Measurements from ENCODE around the gene GOLGB1. TPM values are rescaled to one million over a fixed set of nuclear protein-coding genes. Genes with fewer than 3 reads are reported as not detected.

Gene GOLGB1
- total RNA-seq, 1 experiment from 2014 or later = 31.5 TPM

DNA sequence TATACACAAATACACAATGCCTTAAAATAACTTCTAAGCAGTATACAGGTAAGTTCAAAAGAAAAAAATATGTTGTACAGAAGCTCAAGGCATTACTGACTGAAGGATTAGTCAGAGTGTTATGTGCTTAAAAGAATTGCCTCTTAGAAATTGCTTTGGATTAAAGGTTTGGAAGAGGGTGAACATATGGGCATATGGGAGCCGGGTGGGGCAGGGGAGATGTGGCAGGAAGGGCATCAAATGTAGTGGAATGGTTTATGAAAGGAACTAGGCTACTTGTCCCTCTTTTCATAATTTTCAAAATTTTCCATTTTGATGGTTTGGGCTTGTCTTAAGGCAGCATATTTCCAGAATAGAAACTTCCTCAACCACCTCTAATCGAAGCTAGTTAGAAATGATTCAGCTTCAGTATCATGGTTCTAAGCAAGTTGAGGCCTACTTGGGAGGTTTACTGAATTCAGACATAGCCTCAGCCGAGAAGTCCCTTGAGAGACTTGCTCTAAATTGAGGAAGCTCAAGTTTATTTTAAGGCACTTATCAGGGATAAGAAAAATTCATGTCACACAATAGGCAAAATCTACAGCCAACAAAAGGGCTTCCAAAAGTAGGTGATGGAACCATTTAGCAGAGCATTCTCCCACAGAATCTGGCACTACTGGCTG, 10.1 kb upstream of the GOLGB1 start:
- Mint-ChIP-seq H3K27ac (ENCODE audit: unreplicated experiment) (no peak overlapping the region), H3K4me3 (ENCODE audit: unreplicated experiment) (no peak overlapping the region), H3K9me3 (ENCODE audit: unreplicated experiment) (no peaks in the 10 kb centered on the region), H3K4me1 (ENCODE audit: low read depth, unreplicated experiment) (no peaks in the 10 kb centered on the region), H3K36me3 (ENCODE audit: insufficient read depth, unreplicated experiment) (no peaks in the 10 kb centered on the region), H3K27me3 (ENCODE audit: insufficient read depth, unreplicated experiment) (no peaks in the 10 kb centered on the region)
- ChIA-PET POLR2A (no interaction called here), CTCF (no interaction called here)
- Histone ChIP-seq H3K36me3 (ENCODE audit: control insufficient read depth, insufficient read depth, low read length) (no peaks in the 10 kb centered on the region), H3K4me3 (ENCODE audit: low read depth, low read length) (no peak overlapping the region), H3K9me3 (no peaks in the 10 kb centered on the region), H3K4me1 (no peaks in the 10 kb centered on the region), H3K27me3 (replicated peaks; ENCODE audit: control insufficient read depth, insufficient read depth, low read length) (no peaks in the 10 kb centered on the region)
- DNase-seq = no peak
- TF ChIP-seq, protein P1, sequence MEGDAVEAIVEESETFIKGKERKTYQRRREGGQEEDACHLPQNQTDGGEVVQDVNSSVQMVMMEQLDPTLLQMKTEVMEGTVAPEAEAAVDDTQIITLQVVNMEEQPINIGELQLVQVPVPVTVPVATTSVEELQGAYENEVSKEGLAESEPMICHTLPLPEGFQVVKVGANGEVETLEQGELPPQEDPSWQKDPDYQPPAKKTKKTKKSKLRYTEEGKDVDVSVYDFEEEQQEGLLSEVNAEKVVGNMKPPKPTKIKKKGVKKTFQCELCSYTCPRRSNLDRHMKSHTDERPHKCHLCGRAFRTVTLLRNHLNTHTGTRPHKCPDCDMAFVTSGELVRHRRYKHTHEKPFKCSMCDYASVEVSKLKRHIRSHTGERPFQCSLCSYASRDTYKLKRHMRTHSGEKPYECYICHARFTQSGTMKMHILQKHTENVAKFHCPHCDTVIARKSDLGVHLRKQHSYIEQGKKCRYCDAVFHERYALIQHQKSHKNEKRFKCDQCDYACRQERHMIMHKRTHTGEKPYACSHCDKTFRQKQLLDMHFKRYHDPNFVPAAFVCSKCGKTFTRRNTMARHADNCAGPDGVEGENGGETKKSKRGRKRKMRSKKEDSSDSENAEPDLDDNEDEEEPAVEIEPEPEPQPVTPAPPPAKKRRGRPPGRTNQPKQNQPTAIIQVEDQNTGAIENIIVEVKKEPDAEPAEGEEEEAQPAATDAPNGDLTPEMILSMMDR (IDR thresholded peaks at IDR 0.05; ENCODE audit: insufficient read depth in 1 of 2, low read depth in 1 of 2, low read length in 1 of 2, severe bottlenecking in 1 of 2, unreplicated experiment in 1 of 2) = no peak
- intact Hi-C loops (cut with micrococcal nuclease; ENCODE audit: unreplicated experiment) = no loop called here
- no TSS peak for BruUV-seq (replicated peaks)

DNA sequence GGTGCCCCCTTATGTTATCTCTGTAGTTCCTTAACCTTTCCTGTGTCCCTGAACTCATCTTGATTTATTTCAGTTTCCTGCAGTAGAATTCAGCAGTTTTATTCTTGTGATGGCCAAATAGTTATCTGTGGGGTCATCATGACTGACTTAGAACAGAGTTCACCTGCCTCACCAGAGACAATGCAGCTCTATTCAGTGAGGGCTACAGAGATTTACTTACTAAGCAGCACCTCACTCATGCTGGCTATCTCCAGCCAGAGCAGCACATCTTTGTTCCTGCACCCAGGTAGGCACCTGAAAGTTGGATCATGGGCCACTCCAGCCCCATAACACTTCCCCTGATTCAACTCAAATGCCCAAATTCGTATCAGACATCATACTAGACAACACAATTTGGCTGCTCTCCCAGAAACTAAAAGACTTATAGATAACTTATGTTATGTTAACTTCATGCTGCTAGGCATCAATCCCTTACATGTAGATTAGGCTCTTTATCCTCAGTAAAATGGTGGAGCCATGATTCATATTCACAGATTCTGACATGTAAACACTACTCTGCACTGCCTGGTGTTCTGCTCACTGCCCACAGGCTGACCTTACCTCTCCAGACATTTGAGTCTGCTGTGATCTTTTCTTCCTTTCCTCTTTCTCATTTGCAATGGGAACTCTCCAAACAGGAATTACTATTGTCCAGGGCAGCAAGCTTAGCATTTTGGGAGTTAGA, 9.3 kb upstream of the GOLGB1 start:
- H3K27me3 ChIP-seq (replicated peaks; ENCODE audit: control insufficient read depth, insufficient read depth, low read length) = no peaks in the 10 kb centered on the region
- no peaks in the 10 kb centered on the region for H3K4me1 ChIP-seq
- no peaks in the 10 kb centered on the region for H3K36me3 ChIP-seq (ENCODE audit: control insufficient read depth, insufficient read depth, low read length)
- Mint-ChIP-seq H3K9me3 (ENCODE audit: unreplicated experiment) (no peaks in the 10 kb centered on the region), H3K27ac (ENCODE audit: unreplicated experiment) (no peak overlapping the region), H3K4me1 (ENCODE audit: low read depth, unreplicated experiment) (no peaks in the 10 kb centered on the region), H3K4me3 (ENCODE audit: unreplicated experiment) (no peak overlapping the region), H3K27me3 (ENCODE audit: insufficient read depth, unreplicated experiment) (no peaks in the 10 kb centered on the region), H3K36me3 (ENCODE audit: insufficient read depth, unreplicated experiment) (no peaks in the 10 kb centered on the region)
- no peak overlapping the region for H3K4me3 ChIP-seq (ENCODE audit: low read depth, low read length)
- intact Hi-C loops (cut with micrococcal nuclease; ENCODE audit: unreplicated experiment) = no loop called here
- BruUV-seq (replicated peaks) = no TSS peak
- DNase-seq = no peak
- CTCF ChIA-PET = interaction anchor here (0.5 kb wide), 1 partner anchor 19 kb away, joined by 3 read pairs; no protein-coding TSS in a partner anchor
- TF ChIP-seq, protein P1 (IDR thresholded peaks at IDR 0.05; ENCODE audit: insufficient read depth in 1 of 2, low read depth in 1 of 2, low read length in 1 of 2, severe bottlenecking in 1 of 2, unreplicated experiment in 1 of 2) = no peak
- no peaks in the 10 kb centered on the region for H3K9me3 ChIP-seq
- POLR2A ChIA-PET = no interaction called here

DNA sequence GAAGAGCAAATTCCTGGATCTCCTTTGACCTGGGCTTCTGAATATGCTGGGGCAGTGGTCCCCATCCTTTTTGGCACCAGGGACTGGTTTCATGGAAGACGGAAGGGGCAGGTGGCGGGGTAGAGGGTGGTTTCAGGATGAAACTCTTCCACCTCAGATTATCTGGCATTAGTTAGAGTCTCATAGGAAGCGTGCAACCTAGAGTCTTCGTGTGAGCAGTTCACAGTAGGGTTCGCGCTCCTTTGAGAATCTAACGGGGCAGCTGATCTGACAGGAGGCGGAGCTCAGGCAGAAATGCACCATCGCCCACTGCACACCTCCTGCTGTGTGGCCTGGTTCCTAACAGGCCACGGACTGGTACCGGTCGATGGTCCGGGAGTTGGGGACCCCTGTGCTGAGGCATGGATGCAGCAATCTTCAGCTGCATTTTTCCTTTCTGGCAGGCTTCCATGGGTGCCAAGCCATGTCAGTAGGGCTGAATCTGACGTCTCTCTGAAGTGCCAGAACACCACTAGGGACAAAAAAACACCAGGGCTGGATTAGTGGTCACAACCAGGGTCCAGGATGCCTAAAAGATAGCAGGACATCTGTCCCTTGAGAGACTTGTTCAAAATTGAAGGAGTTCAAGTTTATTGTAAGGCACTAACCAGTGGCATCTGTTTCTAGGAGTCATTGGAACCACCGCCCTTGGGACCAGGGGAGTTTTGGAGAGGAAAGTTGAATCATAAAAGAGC, 8.4 kb upstream of the GOLGB1 start:
- no peak overlapping the region for H3K4me3 ChIP-seq (ENCODE audit: low read depth, low read length)
- H3K36me3 ChIP-seq (ENCODE audit: control insufficient read depth, insufficient read depth, low read length) = no peaks in the 10 kb centered on the region
- H3K4me1 ChIP-seq = no peaks in the 10 kb centered on the region
- no peak overlapping the region for H3K4me3 Mint-ChIP-seq (ENCODE audit: unreplicated experiment)
- BruUV-seq (replicated peaks) = no TSS peak
- ChIA-PET CTCF (no interaction called here), POLR2A (no interaction called here)
- TF ChIP-seq, protein P1 (IDR thresholded peaks at IDR 0.05; ENCODE audit: insufficient read depth in 1 of 2, low read depth in 1 of 2, low read length in 1 of 2, severe bottlenecking in 1 of 2, unreplicated experiment in 1 of 2) = no peak
- H3K27ac Mint-ChIP-seq (ENCODE audit: unreplicated experiment) = no peak overlapping the region
- H3K9me3 ChIP-seq = no peaks in the 10 kb centered on the region
- H3K4me1 Mint-ChIP-seq (ENCODE audit: low read depth, unreplicated experiment) = no peaks in the 10 kb centered on the region
- intact Hi-C loops (cut with micrococcal nuclease; ENCODE audit: unreplicated experiment) = no loop called here
- no peak for DNase-seq
- no peaks in the 10 kb centered on the region for H3K27me3 Mint-ChIP-seq (ENCODE audit: insufficient read depth, unreplicated experiment)
- H3K27me3 ChIP-seq (replicated peaks; ENCODE audit: control insufficient read depth, insufficient read depth, low read length) = no peaks in the 10 kb centered on the region
- H3K9me3 Mint-ChIP-seq (ENCODE audit: unreplicated experiment) = no peaks in the 10 kb centered on the region
- no peaks in the 10 kb centered on the region for H3K36me3 Mint-ChIP-seq (ENCODE audit: insufficient read depth, unreplicated experiment)
